PC-3 (cell line): ENCODE measurements around the gene PLA2G4D. TPM values are rescaled to one million over a fixed set of nuclear protein-coding genes. Genes with fewer than 3 reads are reported as not detected.
A peak's percentile ranks its signal among the peaks of the same experiment; 100 is the strongest.

ENCODE experiments used
- ATAC-seq: fragments of 200-7000 bp; cut with Tn5 transposase; 2 replicates; pipeline ENCODE4 v1.9.1; 2020; ENCODE audit warnings: mild to moderate bottlenecking, moderate library complexity
- BruUV-seq: library from RNA; stranded (reverse); fragments of 400-500 nt; replicated peaks from 2 replicates; lab custom pipeline; 2021; lab: Mats Ljungman, UMichigan
- CTCF ChIA-PET: fragments of 300-600 bp; sonication (Branson Sonifier 250); formaldehyde crosslinking; loops from one replicate; lab custom pipeline; 2022; ENCODE audit warnings: antibody characterized with exemption; lab: Charles Lee
- POLR2A ChIA-PET: fragments of 300-600 bp; sonication (Branson Sonifier 250); formaldehyde crosslinking; loops from one replicate; lab custom pipeline; 2022; ENCODE audit warnings: antibody characterized with exemption; ENCODE audit not compliant: unreplicated experiment; lab: Charles Lee
- DNase-seq: peaks from one replicate; pipeline ENCODE4 v3.0.0-alpha.2; 2015
- H2AFZ ChIP-seq: fragments of 300-600 bp; sonication (generic); 2 replicates; pipeline ENCODE4 v1.6.0; 2016; ENCODE audit warnings: antibody characterized with exemption, low read length
- H3F3A ChIP-seq: fragments of 300-600 bp; sonication (generic); one replicate; pipeline ENCODE4 v1.6.0; 2017; ENCODE audit warnings: antibody characterized with exemption, low read length, control low read depth, mild to moderate bottlenecking; ENCODE audit not compliant: unreplicated experiment
- H3K27ac ChIP-seq: fragments of 300-600 bp; sonication (generic); 2 replicates; pipeline ENCODE4 v1.5.1; 2016; ENCODE audit warnings: mild to moderate bottlenecking, low read length
- H3K27me3 ChIP-seq: fragments of 300-600 bp; sonication (generic); 2 replicates; pipeline ENCODE4 v1.6.1; 2016; ENCODE audit warnings: low read length, mixed read lengths
- H3K36me3 ChIP-seq: fragments of 300-600 bp; sonication (generic); 2 replicates; pipeline ENCODE4 v1.6.1; 2016; ENCODE audit warnings: low read depth, mixed run types, low read length, mixed read lengths
- H3K4me1 ChIP-seq: fragments of 300-600 bp; sonication (generic); 2 replicates; pipeline ENCODE4 v1.5.1; 2016; ENCODE audit warnings: low read length; ENCODE audit not compliant: insufficient read depth
- H3K4me2 ChIP-seq: fragments of 300-600 bp; sonication (generic); 2 replicates; pipeline ENCODE4 v1.6.0; 2016; ENCODE audit warnings: low read length
- H3K4me3 ChIP-seq: fragments of 300-600 bp; sonication (generic); 2 replicates; pipeline ENCODE4 v1.5.1; 2016; ENCODE audit warnings: mild to moderate bottlenecking, low read length, mixed read lengths
- H3K79me2 ChIP-seq: fragments of 300-600 bp; sonication (generic); 2 replicates; pipeline ENCODE4 v1.6.1; 2017; ENCODE audit warnings: low read length, mixed read lengths
- H3K9ac ChIP-seq: fragments of 300-600 bp; sonication (generic); 2 replicates; pipeline ENCODE4 v1.6.0; 2016; ENCODE audit warnings: mild to moderate bottlenecking, low read length
- H3K9me2 ChIP-seq: fragments of 300-600 bp; sonication (generic); replicated peaks from 2 replicates; pipeline ENCODE4 v1.6.1; 2016; ENCODE audit warnings: mixed run types, low read length, mixed read lengths
- H3K9me3 ChIP-seq: fragments of 300-600 bp; sonication (generic); 2 replicates; pipeline ENCODE4 v1.6.1; 2016; ENCODE audit warnings: low read length, mixed read lengths
- H4K20me1 ChIP-seq: fragments of 300-600 bp; sonication (generic); 2 replicates; pipeline ENCODE4 v1.6.1; 2016; ENCODE audit warnings: low read length, mixed read lengths
- CTCF ChIP-seq: fragments of 300-600 bp; sonication (generic); conservative IDR thresholded peaks from 2 replicates; pipeline ENCODE4 v1.5.1; 2017; ENCODE audit warnings: antibody characterized with exemption, low read depth, mild to moderate bottlenecking, low read length
- EZH2 ChIP-seq: fragments of 300-600 bp; sonication (generic); IDR thresholded peaks from one replicate; pipeline ENCODE4 v1.6.1; 2017; ENCODE audit warnings: antibody characterized with exemption, mild to moderate bottlenecking, low read length; ENCODE audit not compliant: unreplicated experiment
- EZH2phosphoT487 ChIP-seq: fragments of 300-600 bp; sonication (generic); IDR thresholded peaks from 2 replicates; pipeline ENCODE4 v1.6.1; 2018; ENCODE audit warnings: mild to moderate bottlenecking, antibody characterized with exemption, low read length, borderline replicate concordance
- intact Hi-C: fragments of 100-400 bp; cut with micrococcal nuclease; formaldehyde crosslinking; loops from 2 replicates; pipeline ENCODE4 v1.9.0; 2023
- total RNA-seq: library from RNA; depleted of rRNA; stranded (reverse); fragments of >200 nt; gene quantifications from 2 replicates; pipeline ENCODE4 v1.2.3, GENCODE V29; 2014

Gene PLA2G4D
- total RNA-seq, 1 experiment from 2014 or later = 0.55 TPM

GRCh38 chr15:42031198-42031915 lies 63.0 kb downstream of the PLA2G4D start:
- Histone ChIP-seq H3F3A (no peaks in the 10 kb centered on the region), H3K27ac (no peak overlapping the region), H3K36me3 (no peaks in the 10 kb centered on the region), H4K20me1 (no peaks in the 10 kb centered on the region), H3K4me3 (no peak overlapping the region), H3K4me2 (no peak overlapping the region), H3K9me2 (no peaks in the 10 kb centered on the region), H3K9ac (no peak overlapping the region), H3K27me3 (no peaks in the 10 kb centered on the region), H3K9me3 (no peaks in the 10 kb centered on the region), H3K4me1 (peaks cover 12% of the 10 kb centered on the region), H3K79me2 (no peaks in the 10 kb centered on the region), H2AFZ (no peak overlapping the region)
- intact Hi-C loops = no loop called here
- no peak for TF ChIP-seq EZH2phosphoT487
- no peak for TF ChIP-seq EZH2
- TF ChIP-seq CTCF = no peak
- no peak for ATAC-seq
- no peak for DNase-seq
- CTCF ChIA-PET = no interaction called here
- POLR2A ChIA-PET = no interaction called here
- no TSS peak for BruUV-seq

DNA sequence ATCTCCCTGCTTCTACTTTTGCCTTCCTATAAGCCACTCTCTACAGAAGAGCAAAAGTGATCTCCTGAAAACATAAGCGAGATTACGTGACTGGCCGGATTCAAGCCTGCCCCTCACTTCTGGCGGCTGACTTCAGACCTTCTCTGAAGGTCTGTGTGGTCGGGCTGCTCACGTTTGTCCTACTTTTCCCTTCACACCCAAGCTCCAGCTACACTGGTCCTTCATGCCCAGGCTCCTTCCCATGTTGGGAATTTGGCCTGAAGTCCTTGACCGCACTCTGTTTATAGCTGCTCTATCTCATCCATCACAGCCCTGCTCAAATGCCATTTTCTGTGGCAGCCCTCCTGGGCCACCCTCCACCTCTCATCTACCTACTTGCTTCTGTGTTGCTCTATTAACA lies 66.8 kb downstream of the PLA2G4D start:
- Histone ChIP-seq H3F3A (no peaks in the 10 kb centered on the region), H3K9me2 (no peaks in the 10 kb centered on the region), H3K4me3 (no peak overlapping the region), H3K79me2 (no peaks in the 10 kb centered on the region), H3K4me2 (no peak overlapping the region), H3K9me3 (no peaks in the 10 kb centered on the region), H3K36me3 (no peaks in the 10 kb centered on the region), H4K20me1 (no peaks in the 10 kb centered on the region), H3K27me3 (no peaks in the 10 kb centered on the region), H3K4me1 (no peaks in the 10 kb centered on the region; the same call in 1 of the 2 replicates), H3K27ac (no peak overlapping the region), H2AFZ (no peak overlapping the region), H3K9ac (no peak overlapping the region)
- ATAC-seq = no peak
- no peak for DNase-seq
- POLR2A ChIA-PET = no interaction called here
- no TSS peak for BruUV-seq
- CTCF ChIA-PET = no interaction called here
- intact Hi-C loops = no loop called here
- TF ChIP-seq CTCF (no peak), EZH2phosphoT487 (no peak), EZH2 (no peak)

- Histone ChIP-seq H3K9me3 (no peaks in the 10 kb centered on the region), H3K4me2 (no peak overlapping the region), H3K4me1 (no peaks in the 10 kb centered on the region; the same call in 1 of the 2 replicates), H2AFZ (no peak overlapping the region), H3K27me3 (no peaks in the 10 kb centered on the region), H4K20me1 (no peaks in the 10 kb centered on the region), H3F3A (no peaks in the 10 kb centered on the region), H3K36me3 (no peaks in the 10 kb centered on the region), H3K9me2 (no peaks in the 10 kb centered on the region), H3K79me2 (no peaks in the 10 kb centered on the region), H3K27ac (peak overlapping the region; percentile 44; the same call in 1 of the 2 replicates), H3K9ac (no peak overlapping the region), H3K4me3 (no peak overlapping the region)
- intact Hi-C loops = no loop called here
- ChIA-PET POLR2A (no interaction called here), CTCF (no interaction called here)
- TF ChIP-seq EZH2phosphoT487 = no peak
- TF ChIP-seq EZH2 = no peak
- TF ChIP-seq CTCF = no peak
- DNase-seq = peak; percentile 37
- peak; percentile 33; the same call in 1 of the 2 replicates for ATAC-seq
- BruUV-seq = no TSS peak
Observed at GRCh38 chr15:42024303-42024702, 70.1 kb downstream of the PLA2G4D start.
